GM18907 (cell line): ENCODE data around the gene FBXL17.

Experiments used
- ATAC-seq: cut with Tn5 transposase; IDR thresholded peaks from one replicate; pipeline ENCODE4 v1.9.1; 2021; ENCODE audit warnings: mild to moderate bottlenecking, moderate library complexity; ENCODE audit not compliant: unreplicated experiment

FBXL17 gene

DNA sequence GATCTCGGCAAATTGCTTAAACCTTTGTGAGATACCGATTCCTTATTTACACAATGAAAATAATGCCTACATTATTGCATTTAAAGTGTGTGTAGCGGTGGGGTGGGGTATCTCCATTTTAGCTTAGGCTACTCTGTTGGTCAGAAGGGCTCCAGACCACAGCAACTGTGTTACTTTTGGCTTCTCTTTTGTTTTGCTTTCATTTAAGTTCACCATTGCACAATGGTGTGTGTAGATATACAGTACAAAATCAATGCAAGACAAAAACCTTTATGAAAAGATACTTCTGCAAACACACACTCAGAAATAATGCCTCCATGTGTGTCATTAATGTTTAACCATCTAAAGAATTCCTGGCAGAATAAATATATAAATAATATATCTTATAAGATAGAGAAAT, 279.4 kb downstream of the FBXL17 start:
- no peak for ATAC-seq

DNA sequence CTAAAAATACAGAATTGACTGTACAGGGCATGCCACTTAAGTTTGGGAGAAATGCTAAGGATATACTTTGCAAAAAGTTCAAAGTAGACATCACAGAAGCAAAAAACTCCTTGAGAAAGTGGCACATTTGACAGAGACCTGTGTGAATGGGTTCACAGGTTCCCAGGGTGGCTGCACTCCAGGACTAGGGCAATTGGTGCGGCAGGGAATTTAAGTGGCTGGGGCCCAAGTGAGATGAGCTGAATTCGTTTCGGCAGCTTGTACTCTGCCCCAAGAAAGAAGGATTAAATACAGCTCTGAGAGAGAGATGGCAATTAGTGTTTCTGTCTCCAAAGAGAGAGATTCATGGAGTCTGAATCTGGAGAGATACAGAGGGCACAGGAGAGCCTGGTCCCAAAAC, 280.1 kb downstream of the FBXL17 start:
- ATAC-seq = no peak

- ATAC-seq = no peak
Observed at GRCh38 chr5:108101130-108101529, 280.8 kb downstream of the FBXL17 start.

GRCh38 chr5:108094800-108095199, 287.1 kb downstream of the FBXL17 start:
- no peak for ATAC-seq

DNA sequence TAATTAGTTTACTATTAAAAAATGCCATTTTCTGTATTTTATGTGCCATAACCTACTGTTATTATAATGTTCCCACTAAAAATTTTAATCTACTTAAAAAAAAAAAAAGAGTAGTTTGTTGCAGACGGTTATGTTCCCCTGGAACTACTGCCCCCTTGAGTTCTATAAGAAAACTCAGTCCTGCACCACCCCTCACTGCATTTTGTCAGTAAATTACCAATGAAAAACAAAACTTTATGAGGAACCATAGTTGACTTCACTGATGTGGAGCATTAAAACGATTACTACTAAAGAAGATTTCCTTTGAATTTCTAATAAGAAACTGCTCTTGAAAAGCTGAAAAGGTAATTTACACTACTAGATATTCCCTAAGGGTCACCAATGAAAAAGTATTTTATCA, 288.7 kb downstream of the FBXL17 start:
- no peak for ATAC-seq

DNA sequence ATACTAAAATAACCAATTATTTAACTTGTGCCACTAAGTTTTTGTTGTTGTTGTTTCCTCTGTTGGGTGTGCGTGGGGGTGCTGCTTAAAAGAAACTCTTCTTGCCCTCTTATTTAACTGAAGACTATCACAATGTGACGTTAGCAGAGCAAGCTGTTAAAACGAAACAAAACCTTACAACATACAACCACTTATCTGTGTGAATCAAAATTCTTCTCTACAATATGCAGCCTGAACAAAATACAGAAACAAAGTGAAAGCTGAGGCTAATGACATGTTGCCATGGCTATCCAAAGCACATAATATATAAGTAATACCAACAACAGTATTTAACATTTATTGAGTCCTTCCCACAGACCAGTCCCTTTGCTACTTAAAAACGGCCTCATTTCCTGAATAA, 291.0 kb downstream of the FBXL17 start:
- ATAC-seq = no peak

DNA sequence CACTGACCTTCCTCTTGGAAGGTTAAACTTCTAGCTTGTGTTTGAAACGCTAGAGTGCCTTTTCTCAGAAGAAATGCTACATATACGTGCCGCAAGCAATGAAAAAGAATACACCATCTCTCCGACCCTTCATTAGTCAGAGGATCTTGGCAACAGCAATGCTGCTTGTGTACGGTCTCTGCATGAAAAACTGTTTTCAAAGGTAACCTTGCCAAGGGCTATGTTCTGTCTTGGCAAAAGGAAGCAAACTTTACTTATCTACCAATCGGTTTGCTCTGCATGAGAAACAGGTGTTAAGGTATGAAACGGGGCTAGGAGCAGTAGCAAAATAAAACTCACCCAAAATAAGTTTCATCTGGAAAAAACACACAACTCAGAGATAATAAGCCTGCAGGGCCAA, 297.8 kb downstream of the FBXL17 start:
- ATAC-seq = no peak

GRCh38 chr5:108083232-108083631, 298.7 kb downstream of the FBXL17 start:
- ATAC-seq = no peak

- no peak for ATAC-seq
Observed at GRCh38 chr5:108081707-108082106, 300.2 kb downstream of the FBXL17 start.

DNA sequence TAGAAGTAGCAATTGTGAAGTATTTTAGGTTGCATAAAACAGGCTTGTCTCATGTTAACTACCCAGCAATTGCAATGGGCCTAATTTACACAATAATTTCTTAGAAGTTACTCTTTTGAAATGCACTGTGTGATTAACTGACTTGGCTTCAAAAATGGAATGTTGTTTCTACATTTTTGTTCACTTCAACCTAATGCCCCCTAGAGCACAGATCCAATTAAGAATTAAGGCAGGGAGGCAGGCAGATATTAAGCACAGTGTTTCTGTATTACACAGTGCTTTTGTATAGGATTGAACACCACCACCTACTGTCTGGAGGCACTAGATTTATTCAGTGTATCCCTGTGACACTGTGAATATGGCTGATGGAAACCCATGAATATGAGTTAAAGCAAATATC, 302.1 kb downstream of the FBXL17 start:
- ATAC-seq = no peak

DNA sequence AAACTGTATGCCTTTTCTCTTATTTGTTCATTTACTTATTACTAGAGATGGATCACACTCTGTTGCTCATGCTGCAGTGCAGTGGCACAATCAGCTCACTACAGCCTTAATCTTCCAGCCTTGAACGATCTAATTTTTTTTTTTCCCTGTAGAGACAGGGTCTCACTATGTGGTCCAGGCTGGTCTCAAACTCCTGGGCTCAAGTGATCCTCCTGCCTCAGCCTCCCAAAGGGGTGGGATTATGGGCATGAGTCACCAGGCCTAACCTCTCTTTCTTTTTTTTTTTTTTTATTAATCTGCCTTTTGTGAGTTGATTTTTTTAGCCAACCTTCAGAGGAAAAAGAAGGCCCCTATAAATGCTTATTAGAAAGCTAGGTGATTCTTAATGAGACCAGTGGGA, 303.0 kb downstream of the FBXL17 start:
- ATAC-seq = no peak

- no peak for ATAC-seq
Observed at GRCh38 chr5:108078345-108078744, 303.6 kb downstream of the FBXL17 start.

DNA sequence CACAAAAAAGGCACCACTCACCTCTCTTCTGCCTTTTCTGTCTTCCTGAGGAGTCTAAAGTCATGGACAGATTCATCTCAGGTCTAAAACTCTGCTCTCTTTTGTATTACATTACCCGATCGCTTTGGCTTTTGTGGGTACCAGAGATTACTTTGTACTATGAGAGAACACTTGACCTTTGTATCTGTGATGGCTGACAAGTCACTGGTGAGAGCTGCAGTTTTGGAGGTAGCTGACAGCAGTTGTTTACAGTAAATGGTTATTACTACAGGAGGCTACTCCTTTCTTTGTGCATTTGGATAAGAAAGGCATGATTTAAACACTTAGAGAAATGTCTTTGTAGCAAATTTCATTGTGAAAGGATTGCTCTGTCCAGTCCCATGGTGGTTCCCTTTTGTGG, 307.3 kb downstream of the FBXL17 start:
- ATAC-seq = no peak

DNA sequence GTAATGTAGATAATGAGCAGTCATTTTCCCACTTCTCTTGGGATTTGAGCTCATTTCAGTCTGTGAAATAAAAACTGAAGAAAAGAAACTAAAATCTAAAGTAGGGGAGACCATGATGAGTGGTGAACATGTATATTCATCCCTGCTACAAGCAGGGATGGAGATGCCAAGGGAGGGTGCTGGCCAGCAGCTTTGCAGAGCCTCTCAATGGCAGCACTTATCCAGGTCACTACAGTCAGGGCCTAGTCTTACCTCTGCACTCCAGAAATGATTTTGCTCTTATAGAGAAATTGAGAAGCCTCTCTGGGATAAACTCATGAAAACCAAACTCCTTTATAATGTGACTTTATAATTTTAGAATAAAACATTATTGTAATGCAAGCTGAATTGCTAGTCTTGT, 317.6 kb downstream of the FBXL17 start:
- ATAC-seq = no peak

DNA sequence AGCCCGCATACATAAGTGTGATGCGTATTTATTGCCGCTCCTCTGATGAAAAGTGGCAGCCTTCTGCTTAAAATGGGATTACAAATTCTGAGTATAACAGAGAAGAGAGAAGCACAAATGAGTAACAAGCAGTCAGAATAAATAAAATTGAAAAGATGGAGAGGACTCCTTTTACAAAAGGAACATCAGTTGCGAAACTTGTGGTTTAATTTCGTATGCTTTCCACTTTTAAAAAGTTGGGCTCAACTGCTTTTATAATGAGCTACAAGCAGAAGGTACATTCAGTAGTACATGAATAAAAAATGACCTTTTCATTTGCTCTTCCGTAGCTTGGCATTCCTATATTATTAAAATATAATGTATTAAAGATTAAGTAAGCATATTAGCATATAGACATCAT, 320.0 kb downstream of the FBXL17 start:
- ATAC-seq = no peak

- no peak for ATAC-seq
Observed at GRCh38 chr5:108060340-108060739, 321.6 kb downstream of the FBXL17 start.

- no peak for ATAC-seq
Observed at GRCh38 chr5:108059334-108059733, 322.6 kb downstream of the FBXL17 start.

DNA sequence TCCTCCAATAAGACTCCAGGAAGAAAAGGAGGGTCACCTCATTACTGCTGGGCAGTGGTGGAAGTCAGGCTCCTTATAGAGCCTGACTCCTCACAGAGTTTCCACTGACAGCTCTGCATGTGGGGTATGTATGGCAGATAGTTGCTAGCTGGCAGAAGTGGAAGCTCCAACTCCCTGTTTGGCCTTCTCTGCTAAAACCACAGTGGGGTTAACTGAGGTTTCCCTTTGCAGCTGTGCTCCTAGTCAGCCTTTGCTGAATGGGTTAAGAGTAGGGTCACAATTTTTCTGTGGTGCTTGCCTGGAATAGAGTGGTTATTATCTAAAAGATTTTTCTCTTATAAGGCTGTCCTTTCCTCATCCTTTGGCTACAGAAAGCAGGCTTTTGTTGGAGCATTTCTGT, 327.5 kb downstream of the FBXL17 start:
- ATAC-seq = no peak

- no peak for ATAC-seq
Observed at GRCh38 chr5:108046955-108047670, 334.8 kb downstream of the FBXL17 start.

GRCh38 chr5:108036482-108036881, 345.4 kb downstream of the FBXL17 start:
- ATAC-seq = no peak

DNA sequence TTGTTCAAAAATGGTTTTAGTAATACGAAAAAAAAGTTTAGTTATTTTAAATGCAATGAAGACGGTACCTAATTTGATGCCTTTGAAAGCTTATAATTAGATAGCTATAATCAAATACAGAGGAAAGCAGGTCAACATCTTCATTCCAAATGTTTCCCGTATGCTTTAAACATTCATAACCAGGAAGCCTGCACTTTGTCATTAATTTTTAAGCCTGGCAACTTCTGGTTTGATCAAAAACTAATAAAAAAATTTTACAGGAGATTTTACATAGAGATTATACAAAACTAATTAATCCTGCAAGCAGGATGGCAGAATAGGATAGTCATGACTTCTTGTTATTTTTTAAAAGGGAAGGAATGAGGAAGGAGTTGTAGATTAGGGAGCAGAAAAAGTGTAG, 353.0 kb downstream of the FBXL17 start:
- ATAC-seq = no peak

DNA sequence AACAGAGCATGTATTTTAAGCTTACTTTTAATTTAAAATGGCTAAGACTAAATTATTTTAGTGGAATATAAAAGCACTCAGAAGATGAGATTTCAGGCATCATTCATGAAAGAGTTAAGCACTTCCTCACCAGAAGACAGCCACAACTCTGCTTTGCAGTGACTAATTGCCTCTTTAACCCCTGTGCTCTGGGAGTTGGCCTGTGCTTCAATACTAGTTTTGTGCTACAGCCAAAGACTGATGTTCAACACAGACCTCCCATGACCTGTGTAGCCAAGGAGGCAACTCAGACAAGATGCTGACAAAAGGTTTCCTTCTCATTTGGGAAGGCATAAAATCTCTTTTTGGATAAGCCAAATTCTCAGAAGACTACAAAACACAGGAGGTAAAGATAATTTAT, 353.5 kb downstream of the FBXL17 start:
- ATAC-seq = no peak

- no peak for ATAC-seq
Observed at GRCh38 chr5:108025957-108026356, 355.9 kb downstream of the FBXL17 start.
